ENCODE results near the gene GPC6.

The GPC6 gene

GRCh38 chr13:94186470-94186869 is 959.9 kb downstream of the GPC6 start:
- Histone ChIP-seq H3K9me3 (ENCODE audit: control insufficient read depth, insufficient read depth, low read depth, low read length) (no peaks in the 10 kb centered on the region), H3K27ac (ENCODE audit: extremely low read depth, low read depth, low read length) (no peak overlapping the region), H3K4me3 (ENCODE audit: low read depth, low read length) (no peak overlapping the region), H3K36me3 (ENCODE audit: control insufficient read depth in 2 of 2, insufficient read depth in 1 of 2, low read length in 2 of 2) (no peaks in the 10 kb centered on the region), H3K4me1 (ENCODE audit: control insufficient read depth, insufficient read depth, low read length) (no peaks in the 10 kb centered on the region)
- ChIA-PET CTCF (interaction anchor here (0.6 kb wide), 1 partner anchor 1163 kb away, joined by 3 read pairs; no protein-coding TSS in a partner anchor), POLR2A (no interaction called here)
- TF ChIP-seq ZNF23 (tag by site-specific recombination; IDR thresholded peaks at IDR 0.05; ENCODE audit: borderline replicate concordance) = no peak
- TF ChIP-seq MYNN (tag by site-specific recombination; IDR thresholded peaks at IDR 0.05; ENCODE audit: borderline replicate concordance) = no peak
- no peak for TF ChIP-seq ZNF48 (tag by site-specific recombination; IDR thresholded peaks at IDR 0.05)

GRCh38 chr13:94188201-94188854 is 961.7 kb downstream of the GPC6 start:
- Histone ChIP-seq H3K36me3 (ENCODE audit: control insufficient read depth in 2 of 2, insufficient read depth in 1 of 2, low read length in 2 of 2) (no peaks in the 10 kb centered on the region), H3K9me3 (ENCODE audit: control insufficient read depth, insufficient read depth, low read depth, low read length) (no peaks in the 10 kb centered on the region), H3K4me3 (ENCODE audit: low read depth, low read length) (no peak overlapping the region), H3K27ac (ENCODE audit: extremely low read depth, low read depth, low read length) (no peak overlapping the region), H3K4me1 (ENCODE audit: control insufficient read depth, insufficient read depth, low read length) (no peaks in the 10 kb centered on the region)
- ChIA-PET POLR2A (no interaction called here), CTCF (interaction anchor here (0.5 kb wide), 1 partner anchor 277 kb away, joined by 5 read pairs; no protein-coding TSS in a partner anchor)
- TF ChIP-seq PATZ1 (tag by site-specific recombination; IDR thresholded peaks at IDR 0.05) (no peak), ZNF341 (tag by site-specific recombination; IDR thresholded peaks at IDR 0.05; ENCODE audit: low read depth) (0 out of 2 replicates have a peak, but pooled peaks have one; percentile 28)

- no peaks in the 10 kb centered on the region for H3K4me1 ChIP-seq (ENCODE audit: control insufficient read depth, insufficient read depth, low read length)
- no peak overlapping the region for H3K4me3 ChIP-seq (ENCODE audit: low read depth, low read length)
- no peaks in the 10 kb centered on the region for H3K36me3 ChIP-seq (ENCODE audit: control insufficient read depth in 2 of 2, insufficient read depth in 1 of 2, low read length in 2 of 2)
- ChIA-PET CTCF (interaction anchor here (0.5 to 2.1 kb wide), 13 partner anchors 8 to 1152 kb away, joined by 3 to 9 read pairs (median 4); no protein-coding TSS in a partner anchor), POLR2A (no interaction called here)
- H3K27ac ChIP-seq (ENCODE audit: extremely low read depth, low read depth, low read length) = no peak overlapping the region
- peak; percentile 33; the same call in 1 of the 2 replicates for TF ChIP-seq TRIM28 (IDR thresholded peaks at IDR 0.05; ENCODE audit: borderline replicate concordance, low read length)
- TF ChIP-seq ZNF561 (tag by site-specific recombination; IDR thresholded peaks at IDR 0.05; ENCODE audit: borderline replicate concordance) = no peak
- peak; percentile 25; the same call in 1 of the 2 replicates for TF ChIP-seq ZNF654 (tag by site-specific recombination; IDR thresholded peaks at IDR 0.05; ENCODE audit: low read depth)
- TF ChIP-seq ZNF2 (tag by site-specific recombination; IDR thresholded peaks at IDR 0.05) = 0 out of 2 replicates have a peak, but pooled peaks have one; percentile 32
- no peak for TF ChIP-seq MYNN (tag by site-specific recombination; IDR thresholded peaks at IDR 0.05; ENCODE audit: borderline replicate concordance)
- no peaks in the 10 kb centered on the region for H3K9me3 ChIP-seq (ENCODE audit: control insufficient read depth, insufficient read depth, low read depth, low read length)
Observed at GRCh38 chr13:94192431-94192975, 965.9 kb downstream of the GPC6 start.

GRCh38 chr13:94195715-94196114 is 969.1 kb downstream of the GPC6 start:
- H3K4me1 ChIP-seq (ENCODE audit: control insufficient read depth, insufficient read depth, low read length) = no peaks in the 10 kb centered on the region
- CTCF ChIA-PET = no interaction called here
- TF ChIP-seq ZNF560 (tag by site-specific recombination; IDR thresholded peaks at IDR 0.05; ENCODE audit: borderline replicate concordance) = no peak
- no peak for TF ChIP-seq ZNF157 (tag by site-specific recombination; IDR thresholded peaks at IDR 0.05)
- TF ChIP-seq ZNF350 (tag by site-specific recombination; IDR thresholded peaks at IDR 0.05) = no peak
- TF ChIP-seq ZNF645 (tag by site-specific recombination; IDR thresholded peaks at IDR 0.05) = no peak
- TF ChIP-seq INSM2 (tag by site-specific recombination; IDR thresholded peaks at IDR 0.05) = no peak
- TF ChIP-seq ZNF585B (tag by site-specific recombination; IDR thresholded peaks at IDR 0.05) = no peak
- TF ChIP-seq ZNF664 (tag by site-specific recombination; IDR thresholded peaks at IDR 0.05) = no peak
- TF ChIP-seq ZNF747 (tag by site-specific recombination; IDR thresholded peaks at IDR 0.05) = no peak
- no peak for TF ChIP-seq ZBTB10 (tag by site-specific recombination; IDR thresholded peaks at IDR 0.05)
- no peak for TF ChIP-seq SP7 (tag by site-specific recombination; IDR thresholded peaks at IDR 0.05)
- no peak for TF ChIP-seq ZNF677 (tag by site-specific recombination; IDR thresholded peaks at IDR 0.05)

More at GRCh38 chr13:94195715-94196114, 969.1 kb downstream of the GPC6 start:
- no peak overlapping the region for H3K27ac ChIP-seq (ENCODE audit: extremely low read depth, low read depth, low read length)
- H3K9me3 ChIP-seq (ENCODE audit: control insufficient read depth, insufficient read depth, low read depth, low read length) = no peaks in the 10 kb centered on the region
- POLR2A ChIA-PET = interaction anchor here (0.5 kb wide), 1 partner anchor 427 kb away, joined by 3 read pairs; no protein-coding TSS in a partner anchor
- no peaks in the 10 kb centered on the region for H3K36me3 ChIP-seq (ENCODE audit: control insufficient read depth in 2 of 2, insufficient read depth in 1 of 2, low read length in 2 of 2)
- no peak overlapping the region for H3K4me3 ChIP-seq (ENCODE audit: low read depth, low read length)
